Measurements from ENCODE around the gene LYVE1.
"Not testable (repeated sequence)": the region's sequence is repeated elsewhere in the genome, so short reads cannot be mapped to it uniquely, and the experiment has no call there.

The LYVE1 gene

GRCh38 chr11:10568486-10568941 is at the start of gene LYVE1:
TSS of gene LYVE1 (minus strand) at chr11:10568665. CDS start at chr11:10568532, 133 bp downstream.
- peak in 1 of 51 donors; percentile 5 for DNase-seq

GRCh38 chr11:10617551-10617950 is 49.1 kb upstream of the LYVE1 start:
- DNase-seq = no peak

GRCh38 chr11:10611979-10612862 is 43.8 kb upstream of the LYVE1 start:
- DNase-seq = no peak

GRCh38 chr11:10609636-10610035 is 41.2 kb upstream of the LYVE1 start:
- DNase-seq = no peak

GRCh38 chr11:10608584-10608983 is 40.1 kb upstream of the LYVE1 start:
- no peak for DNase-seq

- no peak for DNase-seq
Measured at GRCh38 chr11:10607462-10608132, 39.1 kb upstream of the LYVE1 start.

- DNase-seq = no peak
Measured at GRCh38 chr11:10606536-10607208, 38.2 kb upstream of the LYVE1 start.

GRCh38 chr11:10605941-10606381 is 37.5 kb upstream of the LYVE1 start:
- peak in 6 of 51 donors; percentile 6 to 46 (median 14) for DNase-seq

GRCh38 chr11:10604798-10605197 is 36.3 kb upstream of the LYVE1 start:
- no peak for DNase-seq

- DNase-seq = no peak
Measured at GRCh38 chr11:10604340-10604748, 35.9 kb upstream of the LYVE1 start.

- DNase-seq = no peak
Measured at GRCh38 chr11:10603721-10604297, 35.3 kb upstream of the LYVE1 start.

- DNase-seq = no peak
Measured at GRCh38 chr11:10602945-10603344, 34.5 kb upstream of the LYVE1 start.

- DNase-seq = no peak
Measured at GRCh38 chr11:10602366-10602765, 33.9 kb upstream of the LYVE1 start.

- DNase-seq = no peak
Measured at GRCh38 chr11:10601837-10602236, 33.4 kb upstream of the LYVE1 start.

GRCh38 chr11:10600570-10601248 is 32.2 kb upstream of the LYVE1 start:
- no peak for DNase-seq

- DNase-seq = no peak
Measured at GRCh38 chr11:10599388-10600175, 31.1 kb upstream of the LYVE1 start.

- no peak for DNase-seq
Measured at GRCh38 chr11:10598816-10599215, 30.4 kb upstream of the LYVE1 start.

- peak in 1 of 51 donors; percentile 29 for DNase-seq
Measured at GRCh38 chr11:10597877-10598351, 29.4 kb upstream of the LYVE1 start.

GRCh38 chr11:10595840-10596239 is 27.4 kb upstream of the LYVE1 start:
- not testable (repeated sequence) for DNase-seq

GRCh38 chr11:10594407-10594806 is 25.9 kb upstream of the LYVE1 start:
- no peak for DNase-seq
